H1 (cell line): ENCODE measurements around the gene HSPA4. TPM values are rescaled to one million over a fixed set of nuclear protein-coding genes. Genes with fewer than 3 reads are reported as not detected.

Source experiments
- CTCF ChIA-PET: fragments of 300-600 bp; sonication (Branson Sonifier 250); formaldehyde crosslinking; loops from one replicate; lab custom pipeline; 2021; ENCODE audit not compliant: partially characterized antibody; lab: Charles Lee
- POLR2A ChIA-PET: fragments of 300-600 bp; sonication (Branson Sonifier 250); formaldehyde crosslinking; loops from one replicate; lab custom pipeline; 2021; ENCODE audit warnings: inconsistent platforms; ENCODE audit not compliant: partially characterized antibody; lab: Charles Lee
- DNase-seq, 2 experiments: peaks; one replicate each; pipeline versions ENCODE4 v3.0.0 to v3.0.0-alpha.2; 2010 to 2022; ENCODE audit warnings: low spot score in 2 of 2, low read depth in 1 of 2, mixed read lengths in 1 of 2
- FAIRE-seq: peaks from 2 replicates; lab custom pipeline; 2011; peaks lifted over from hg19 to GRCh38; lab: Jason Lieb, UNC
- H2AFZ ChIP-seq: 2 replicates; pipeline ENCODE4 v1.8.1; 2012; ENCODE audit warnings: low read length, inconsistent platforms
- H2AK5ac ChIP-seq: 2 replicates; pipeline ENCODE4 v1.6.1; 2013; ENCODE audit warnings: low read depth, low read length
- H2BK120ac ChIP-seq: replicated peaks from 2 replicates; pipeline ENCODE3; 2013; ENCODE audit warnings: low read depth, low read length, inconsistent platforms
- H2BK12ac ChIP-seq: 2 replicates; pipeline ENCODE4 v1.6.1; 2013; ENCODE audit warnings: low read depth, low read length
- H2BK15ac ChIP-seq: 2 replicates; pipeline ENCODE4 v1.6.1; 2013; ENCODE audit warnings: low read length
- H2BK20ac ChIP-seq: 2 replicates; pipeline ENCODE4 v1.6.1; 2013; ENCODE audit warnings: low read length
- H2BK5ac ChIP-seq: 2 replicates; pipeline ENCODE4 v1.6.1; 2013; ENCODE audit warnings: low read depth, low read length
- H3K14ac ChIP-seq: 2 replicates; pipeline ENCODE4 v1.6.1; 2013; ENCODE audit warnings: inconsistent platforms; ENCODE audit not compliant: insufficient read length
- H3K18ac ChIP-seq: 2 replicates; pipeline ENCODE4 v1.6.1; 2013; ENCODE audit warnings: low read length; ENCODE audit errors: extremely low read depth
- H3K23ac ChIP-seq: 2 replicates; pipeline ENCODE4 v1.6.1; 2013; ENCODE audit warnings: inconsistent platforms; ENCODE audit not compliant: insufficient read length
- H3K23me2 ChIP-seq: 2 replicates; pipeline ENCODE4 v1.6.1; 2013; ENCODE audit warnings: low read depth, low read length
- H3K27ac ChIP-seq: 2 replicates; pipeline ENCODE4 v1.6.1; 2011; ENCODE audit warnings: low read depth, low read length, inconsistent platforms
- H3K27me3 ChIP-seq, 4 experiments: replicated peaks in 1 of 4; 1 replicate in 1 of 4; 2 replicates in 3 of 4; pipeline versions ENCODE4 v1.6.1 to v1.8.1; 2011 to 2013; ENCODE audit warnings: low read length in 3 of 4, mild to moderate bottlenecking in 3 of 4, inconsistent platforms in 2 of 4, mixed read lengths in 2 of 4, moderate library complexity in 1 of 4; ENCODE audit not compliant: control insufficient read depth in 3 of 4, insufficient read depth in 3 of 4; ENCODE audit errors: extremely low read depth in 1 of 4
- H3K36me3 ChIP-seq, 4 experiments: 2 replicates each; pipeline versions ENCODE4 v1.6.1 to v1.8.1; 2011 to 2013; ENCODE audit warnings: mild to moderate bottlenecking in 4 of 4, low read length in 3 of 4, moderate library complexity in 2 of 4, control low read depth in 1 of 4, inconsistent platforms in 1 of 4; ENCODE audit not compliant: insufficient read depth in 4 of 4, control insufficient read depth in 2 of 4
- H3K4ac ChIP-seq: replicated peaks from 2 replicates; pipeline ENCODE3; 2013; ENCODE audit warnings: low read length, low read depth, mixed read lengths, inconsistent platforms; ENCODE audit not compliant: insufficient read length
- H3K4me1 ChIP-seq, 4 experiments: replicated peaks in 1 of 4; 1 replicate in 1 of 4; 2 replicates in 3 of 4; pipeline versions ENCODE4 v1.6.1 to v1.8.1; 2011 to 2013; ENCODE audit warnings: low read length in 3 of 4, inconsistent platforms in 2 of 4, mixed read lengths in 1 of 4; ENCODE audit not compliant: insufficient read depth in 4 of 4, control insufficient read depth in 3 of 4
- H3K4me2 ChIP-seq, 2 experiments: 2 replicates each; pipeline versions ENCODE4 v1.6.1 to v1.8.1; 2011 to 2013; ENCODE audit warnings: low read depth in 2 of 2, low read length in 2 of 2, control low read depth in 1 of 2, inconsistent platforms in 1 of 2, mild to moderate bottlenecking in 1 of 2; ENCODE audit not compliant: insufficient read depth in 1 of 2
- H3K4me3 ChIP-seq, 4 experiments: fragments of 200-600, 300-600 bp in 1 of 4; sonication (generic), shearing (Covaris generic), sonication (Bioruptor Twin) in 1 of 4; 2 replicates each; pipeline versions ENCODE4 v1.5.1 to v1.8.1; 2011 to 2016; ENCODE audit warnings: low read length in 4 of 4, low read depth in 3 of 4, control low read depth in 2 of 4, inconsistent platforms in 2 of 4, mild to moderate bottlenecking in 2 of 4, mixed read lengths in 1 of 4, moderate library complexity in 1 of 4; ENCODE audit not compliant: insufficient read depth in 2 of 4; ENCODE audit errors: extremely low read depth in 1 of 4
- H3K56ac ChIP-seq: replicated peaks from 2 replicates; pipeline ENCODE3; 2013; ENCODE audit warnings: low read depth, mild to moderate bottlenecking, mixed read lengths, low read length, inconsistent platforms; ENCODE audit not compliant: insufficient read length
- H3K79me1 ChIP-seq: 2 replicates; pipeline ENCODE4 v1.6.1; 2013; ENCODE audit warnings: low read depth, low read length, control low read depth
- H3K79me2 ChIP-seq, 2 experiments: 2 replicates each; pipeline versions ENCODE4 v1.6.1 to v1.8.1; 2012 to 2013; ENCODE audit warnings: low read length in 2 of 2, mild to moderate bottlenecking in 2 of 2, inconsistent platforms in 1 of 2; ENCODE audit not compliant: insufficient read depth in 2 of 2, control insufficient read depth in 1 of 2
- H3K9ac ChIP-seq, 4 experiments: replicated peaks in 1 of 4; 1 replicate in 1 of 4; 2 replicates in 3 of 4; pipeline versions ENCODE4 v1.6.1 to v1.8.1; 2011 to 2013; ENCODE audit warnings: low read depth in 3 of 4, low read length in 3 of 4, control low read depth in 2 of 4, mild to moderate bottlenecking in 2 of 4, moderate library complexity in 2 of 4, inconsistent platforms in 1 of 4; ENCODE audit errors: extremely low read depth in 1 of 4
- H3K9me3 ChIP-seq, 2 experiments: 2 replicates each; pipeline versions ENCODE4 v1.6.1 to v1.8.1; 2012 to 2013; ENCODE audit warnings: mild to moderate bottlenecking in 2 of 2, moderate library complexity in 2 of 2, control low read depth in 1 of 2, inconsistent platforms in 1 of 2, low read depth in 1 of 2, low read length in 1 of 2, mixed read lengths in 1 of 2; ENCODE audit not compliant: insufficient read depth in 2 of 2
- H4K20me1 ChIP-seq, 2 experiments: replicated peaks in 1 of 2; 2 replicates each; pipeline versions ENCODE3 to v1.8.1; 2011 to 2013; ENCODE audit warnings: inconsistent platforms in 2 of 2, low read length in 2 of 2, mild to moderate bottlenecking in 1 of 2; ENCODE audit not compliant: insufficient read depth in 2 of 2, control insufficient read depth in 1 of 2
- H4K5ac ChIP-seq: 2 replicates; pipeline ENCODE4 v1.6.1; 2013; ENCODE audit warnings: low read length, low read depth, mixed read lengths, inconsistent platforms; ENCODE audit not compliant: insufficient read length
- H4K8ac ChIP-seq: 2 replicates; pipeline ENCODE4 v1.8.0; 2013; ENCODE audit warnings: mild to moderate bottlenecking, moderate library complexity, low read length, inconsistent platforms; ENCODE audit not compliant: insufficient read depth; ENCODE audit errors: extremely low read depth
- H4K91ac ChIP-seq: replicated peaks from 2 replicates; pipeline ENCODE3; 2013; ENCODE audit warnings: low read length, mixed read lengths, inconsistent platforms; ENCODE audit not compliant: insufficient read length
- BCL11A ChIP-seq, 2 experiments: IDR thresholded peaks; one replicate each; pipeline ENCODE4 v1.6.1; 2011; ENCODE audit warnings: low read depth in 2 of 2, low read length in 2 of 2, mild to moderate bottlenecking in 2 of 2
- KDM5A ChIP-seq: fragments of 200-600 bp; IDR thresholded peaks from 2 replicates; pipeline ENCODE4 v1.7.1; 2012; ENCODE audit warnings: mild to moderate bottlenecking, low read length, inconsistent platforms, mixed read lengths
- POU5F1 ChIP-seq: IDR thresholded peaks from 2 replicates; pipeline ENCODE4 v1.6.1; 2011; ENCODE audit warnings: low read depth, mild to moderate bottlenecking, low read length, moderate library complexity
- SIN3A ChIP-seq, 2 experiments: IDR thresholded peaks in 1 of 2; conservative IDR thresholded peaks in 1 of 2; 2 replicates each; pipeline ENCODE4 v1.6.1; 2011 to 2012; ENCODE audit warnings: low read length in 2 of 2, improper control_type of control experiment in 1 of 2, low read depth in 1 of 2, mild to moderate bottlenecking in 1 of 2
- SP2 ChIP-seq: IDR thresholded peaks from 2 replicates; pipeline ENCODE4 v1.6.1; 2012; ENCODE audit warnings: mild to moderate bottlenecking, low read length, inconsistent platforms
- YY1 ChIP-seq: IDR thresholded peaks from 2 replicates; pipeline ENCODE4 v1.6.1; 2011; ENCODE audit warnings: low read depth, mild to moderate bottlenecking, low read length
- WGBS, 2 experiments: shearing (Covaris generic) in 1 of 2; methylation state at CpG; one replicate each; pipeline versions ENCODE4 v1.1.6 to v1.1.7; 2013 to 2015; ENCODE audit warnings: low lambda C conversion rate in 2 of 2, mixed read lengths in 2 of 2, inconsistent platforms in 1 of 2, low coverage in 1 of 2, missing lambda C conversion rate in 1 of 2; ENCODE audit not compliant: insufficient replicate concordance in 2 of 2, insufficient coverage in 1 of 2, insufficient read length in 1 of 2; ENCODE audit errors: extremely low coverage in 1 of 2, missing lambda C conversion rate in 1 of 2; 5-methylcytosine and 5-hydroxymethylcytosine counted together
- polyA plus RNA-seq, 7 experiments: library from polyadenylated mRNA; depleted of rRNA in 3 of 7; stranded (reverse) in 5 of 7; unstranded in 2 of 7; fragments of >200 nt in 5 of 7; fragments of 200-250 nt in 2 of 7; gene quantifications; 1 replicate in 5 of 7; 2 replicates in 1 of 7; 4 replicates in 1 of 7; pipeline versions ENCODE4 v1.2.1 to v1.2.3, GENCODE V29; 2011 to 2013; ENCODE audit warnings: missing spikeins in 2 of 7, mixed read lengths in 2 of 7
- total RNA-seq: library from RNA; stranded (reverse); fragmentation: NEBNext Ultra II Directional; extraction: Animal tissue kit (Norgen Biotek cat#: 25700); gene quantifications from 2 replicates; pipeline ENCODE4 v1.2.1, GENCODE V29; 2021

Gene HSPA4
- total and polyA plus RNA-seq, 2 of the 8 experiments (the other 6 are each of a cell fraction or from before 2014, with no cell fraction given): 28.9 to 445 TPM

GRCh38 chr5:133132717-133133116 is 80.9 kb downstream of the HSPA4 start:
- 85% methylated on average over 2 of the region's 2 CpGs; no CpG with 5 or more reads in 1 of the 2 experiments for WGBS, 2 experiments
- no peak for FAIRE-seq
- no peak for TF ChIP-seq YY1
- TF ChIP-seq SIN3A (conservative IDR thresholded peaks at IDR 0.05 in 1 of 2, IDR thresholded peaks at IDR 0.05 in 1 of 2; ENCODE audit: low read depth in 1 of 2, low read length in 2 of 2): no peak
- no peak for TF ChIP-seq BCL11A (IDR thresholded peaks at IDR 0.05; ENCODE audit: low read depth in 2 of 2, low read length in 2 of 2)
- TF ChIP-seq POU5F1: no peak
- TF ChIP-seq SP2: no peak
- no peak for TF ChIP-seq KDM5A

More at GRCh38 chr5:133132717-133133116, 80.9 kb downstream of the HSPA4 start:
- no peak overlapping the region for H2BK20ac ChIP-seq
- H3K18ac ChIP-seq: no peak overlapping the region
- no peak for DNase-seq
- no peak overlapping the region for H3K23ac ChIP-seq
- H3K27ac ChIP-seq: no peak overlapping the region
- no peak overlapping the region for H2BK12ac ChIP-seq
- no peaks in the 10 kb centered on the region for H3K79me2 ChIP-seq
- no peak overlapping the region for H4K91ac ChIP-seq
- H3K56ac ChIP-seq: no peak overlapping the region
- no peak overlapping the region for H3K9ac ChIP-seq
- no peak overlapping the region for H2BK15ac ChIP-seq
- H4K5ac ChIP-seq: no peak overlapping the region
- no peak overlapping the region for H2BK5ac ChIP-seq
- H3K4ac ChIP-seq: no peak overlapping the region
- no peak overlapping the region for H2AK5ac ChIP-seq
- H3K4me2 ChIP-seq: no peak overlapping the region
- no peaks in the 10 kb centered on the region for H3K9me3 ChIP-seq
- no peak overlapping the region for H3K4me3 ChIP-seq
- H3K27me3 ChIP-seq: no peaks in the 10 kb centered on the region
- no peak overlapping the region for H2AFZ ChIP-seq
- no peak overlapping the region for H3K14ac ChIP-seq
- H2BK120ac ChIP-seq: no peak overlapping the region
- ChIA-PET POLR2A (no interaction called here), CTCF (no interaction called here)
- no peaks in the 10 kb centered on the region for H3K79me1 ChIP-seq
- H3K36me3 ChIP-seq: no peaks in the 10 kb centered on the region
- no peaks in the 10 kb centered on the region for H4K20me1 ChIP-seq
- no peak overlapping the region for H4K8ac ChIP-seq
- no peaks in the 10 kb centered on the region; a peak in 1 of 7 replicates for H3K4me1 ChIP-seq
- H3K23me2 ChIP-seq: peaks cover 4% of the 10 kb centered on the region; the same call in 1 of the 2 replicates
